Measurements from ENCODE around the gene SYT15B.
"Not testable (repeated sequence)": the region's sequence is repeated elsewhere in the genome, so short reads cannot be mapped to it uniquely, and the experiment has no call there.

DNA sequence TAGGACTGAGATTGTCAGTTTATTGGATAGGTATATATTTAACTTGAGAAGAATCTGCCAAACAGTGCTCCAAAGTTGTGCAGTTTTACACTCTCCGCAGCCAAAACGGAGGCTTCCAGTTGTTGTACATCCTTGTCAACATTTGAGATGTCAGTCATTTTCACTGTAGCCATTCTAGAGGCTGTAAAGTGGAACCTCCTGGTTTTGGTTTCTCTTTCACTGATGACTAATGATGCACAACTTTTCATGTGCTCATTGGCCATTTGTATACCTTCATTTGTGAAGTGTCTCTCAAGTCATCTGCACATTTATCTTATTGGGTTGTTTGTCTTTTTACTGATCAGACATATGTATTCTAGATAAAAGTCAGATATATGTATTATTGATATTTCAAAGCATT, 22.5 kb downstream of the SYT15B start:
- TF ChIP-seq CTCF (IDR thresholded peaks at IDR 0.05); POLR2A (IDR thresholded peaks at IDR 0.05); EP300 (IDR thresholded peaks at IDR 0.05; ENCODE audit: low read depth); POLR2AphosphoS5 (IDR thresholded peaks at IDR 0.05): not testable (repeated sequence)

Data from transverse colon (tissue), 4 donors.